HG03460 (cell line): ENCODE data around the gene PTPN4.

Source experiments
- ATAC-seq: cut with Tn5 transposase; IDR thresholded peaks from one replicate; pipeline ENCODE4 v1.9.1; 2021; ENCODE audit not compliant: unreplicated experiment

The PTPN4 gene

GRCh38 chr2:119731983-119732382 lies 27.7 kb upstream of the PTPN4 start:
- no peak for ATAC-seq

- no peak for ATAC-seq
Observed at GRCh38 chr2:119732601-119733164, 27.0 kb upstream of the PTPN4 start.

- no peak for ATAC-seq
Observed at GRCh38 chr2:119734047-119734446, 25.7 kb upstream of the PTPN4 start.

- ATAC-seq = no peak
Observed at GRCh38 chr2:119735565-119735964, 24.2 kb upstream of the PTPN4 start.

GRCh38 chr2:119736021-119736420 lies 23.7 kb upstream of the PTPN4 start:
- ATAC-seq = no peak

GRCh38 chr2:119739580-119740255 lies 20.0 kb upstream of the PTPN4 start:
- no peak for ATAC-seq

- ATAC-seq = no peak
Observed at GRCh38 chr2:119741001-119741400, 18.7 kb upstream of the PTPN4 start.

GRCh38 chr2:119741868-119742267 lies 17.9 kb upstream of the PTPN4 start:
- no peak for ATAC-seq

- no peak for ATAC-seq
Observed at GRCh38 chr2:119744335-119744939, 15.3 kb upstream of the PTPN4 start.

GRCh38 chr2:119745566-119745965 lies 14.2 kb upstream of the PTPN4 start:
- ATAC-seq = no peak

GRCh38 chr2:119746836-119747686 lies 12.7 kb upstream of the PTPN4 start:
- no peak for ATAC-seq

- no peak for ATAC-seq
Observed at GRCh38 chr2:119748135-119748534, 11.6 kb upstream of the PTPN4 start.

GRCh38 chr2:119749477-119750012 lies 10.2 kb upstream of the PTPN4 start:
- ATAC-seq = no peak

- ATAC-seq = no peak
Observed at GRCh38 chr2:119751706-119752105, 8.0 kb upstream of the PTPN4 start.

- ATAC-seq = no peak
Observed at GRCh38 chr2:119753041-119753929, 6.4 kb upstream of the PTPN4 start.

GRCh38 chr2:119753930-119754321 lies 5.8 kb upstream of the PTPN4 start:
- no peak for ATAC-seq

GRCh38 chr2:119755906-119756305 lies 3.8 kb upstream of the PTPN4 start:
- ATAC-seq = no peak

- no peak for ATAC-seq
Observed at GRCh38 chr2:119756837-119757236, 2.9 kb upstream of the PTPN4 start.

- no peak for ATAC-seq
Observed at GRCh38 chr2:119758881-119759450, 756 bp upstream of the PTPN4 start.
